Heart left ventricle (tissue), 13 donors: ENCODE data around the gene ATRN.

ENCODE experiments used
- POLR2A ChIP-seq, 2 donors: fragments of 450-650 bp; IDR thresholded peaks; one replicate each; pipeline ENCODE4 v1.6.1; 2017; ENCODE audit warnings: antibody characterized with exemption in 2 of 2, mild to moderate bottlenecking in 2 of 2, moderate library complexity in 2 of 2
- TF ChIP-seq, protein P1 (sequence below), 12 donors: fragments of 200-600 bp; sonication (generic) in 4 of 12; IDR thresholded peaks; one replicate each; pipeline versions ENCODE4 v1.5.0 to v1.8.0; 2018 to 2022; ENCODE audit warnings: antibody characterized with exemption in 12 of 12, mild to moderate bottlenecking in 5 of 12
- donor health status: ischemic (EF 13 %, LVEDD 7.1; RV severe dilation, severe dysfunction).
- donor health status: DM: no; HTN: yes; CAD: no.
- donor health status: DM: no; HTN: no; CAD: no.
- donor health status: ischemic (EF 25% LVEDD 6.9; RV normal size, moderate dysfunction).
- donor health status: ischemic (EF 25% LVEDD 5.7; RV mildly dilated, moderate dysfunction).
- donor health status: ischemic (EF 35%, LVEDD 5.7; RV mildly dilated, moderate dysfunction).
- donor health status: nonischemic (EF 11% LVEDD 7.7; RV severe dilation, severe dysfunction).
- donor health status: DM: yes; HTN: yes; CAD: no.
- donor health status: PGD.
- donor health status: ischemic (EF 29% LVEDD 5.4; RV normal size, mild dysfunction).
- donor health status: nonischemic (EF 23%, LVEDD 6.1; RV moderate dilation, normal function).

DNA sequence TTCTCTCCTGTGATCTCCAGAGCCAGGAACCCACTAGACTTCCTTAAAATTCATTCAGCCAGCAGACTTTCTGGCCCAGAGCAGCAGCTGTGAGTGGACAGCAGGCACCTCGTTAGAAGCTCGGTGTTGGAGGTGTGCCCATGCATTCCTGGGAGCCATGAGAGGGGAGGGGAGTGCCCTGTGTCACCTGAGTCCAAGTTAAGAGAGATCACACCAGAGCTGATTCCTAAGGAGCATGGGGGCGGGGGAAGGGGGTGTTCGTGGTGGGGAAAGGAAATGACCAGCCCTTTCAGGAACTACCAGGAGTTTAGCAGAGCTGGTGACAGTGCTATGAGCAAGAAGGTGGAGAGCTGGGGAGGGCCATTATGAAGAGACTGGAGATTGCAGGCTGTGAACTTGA, 145.4 kb downstream of the ATRN start:
- TF ChIP-seq, protein P1, sequence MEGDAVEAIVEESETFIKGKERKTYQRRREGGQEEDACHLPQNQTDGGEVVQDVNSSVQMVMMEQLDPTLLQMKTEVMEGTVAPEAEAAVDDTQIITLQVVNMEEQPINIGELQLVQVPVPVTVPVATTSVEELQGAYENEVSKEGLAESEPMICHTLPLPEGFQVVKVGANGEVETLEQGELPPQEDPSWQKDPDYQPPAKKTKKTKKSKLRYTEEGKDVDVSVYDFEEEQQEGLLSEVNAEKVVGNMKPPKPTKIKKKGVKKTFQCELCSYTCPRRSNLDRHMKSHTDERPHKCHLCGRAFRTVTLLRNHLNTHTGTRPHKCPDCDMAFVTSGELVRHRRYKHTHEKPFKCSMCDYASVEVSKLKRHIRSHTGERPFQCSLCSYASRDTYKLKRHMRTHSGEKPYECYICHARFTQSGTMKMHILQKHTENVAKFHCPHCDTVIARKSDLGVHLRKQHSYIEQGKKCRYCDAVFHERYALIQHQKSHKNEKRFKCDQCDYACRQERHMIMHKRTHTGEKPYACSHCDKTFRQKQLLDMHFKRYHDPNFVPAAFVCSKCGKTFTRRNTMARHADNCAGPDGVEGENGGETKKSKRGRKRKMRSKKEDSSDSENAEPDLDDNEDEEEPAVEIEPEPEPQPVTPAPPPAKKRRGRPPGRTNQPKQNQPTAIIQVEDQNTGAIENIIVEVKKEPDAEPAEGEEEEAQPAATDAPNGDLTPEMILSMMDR (IDR thresholded peaks at IDR 0.05): no peak
- TF ChIP-seq POLR2A (IDR thresholded peaks at IDR 0.05): no peak
